ENCODE data around the gene SIN3A.

DNA sequence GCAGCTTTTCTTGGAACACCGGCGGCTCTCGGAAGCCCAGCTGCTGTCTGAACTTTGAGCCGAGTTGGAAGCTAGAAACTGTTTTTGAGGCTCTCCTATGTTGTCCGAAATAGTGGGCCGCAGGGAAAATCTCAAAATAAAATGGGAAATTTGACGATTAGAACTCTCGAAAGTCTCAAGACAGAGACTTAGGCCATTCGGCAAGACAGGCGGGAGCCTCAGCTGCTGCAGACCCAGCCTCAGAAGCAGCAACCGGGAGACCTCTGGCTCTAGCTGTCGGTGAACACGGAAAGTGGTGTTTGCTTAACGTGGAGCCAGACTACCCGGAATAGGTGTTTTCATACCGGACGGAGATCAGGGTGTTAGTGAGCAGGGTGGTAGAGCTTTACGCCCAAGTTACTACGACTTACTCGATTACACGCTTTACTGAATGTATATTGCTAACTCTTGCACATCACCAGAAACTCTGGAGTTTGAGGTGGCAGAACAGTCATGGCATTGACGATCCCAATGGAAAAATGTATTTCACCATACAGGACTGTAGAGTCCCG, 82.7 kb downstream of the SIN3A start:
- TF ChIP-seq, protein P1, sequence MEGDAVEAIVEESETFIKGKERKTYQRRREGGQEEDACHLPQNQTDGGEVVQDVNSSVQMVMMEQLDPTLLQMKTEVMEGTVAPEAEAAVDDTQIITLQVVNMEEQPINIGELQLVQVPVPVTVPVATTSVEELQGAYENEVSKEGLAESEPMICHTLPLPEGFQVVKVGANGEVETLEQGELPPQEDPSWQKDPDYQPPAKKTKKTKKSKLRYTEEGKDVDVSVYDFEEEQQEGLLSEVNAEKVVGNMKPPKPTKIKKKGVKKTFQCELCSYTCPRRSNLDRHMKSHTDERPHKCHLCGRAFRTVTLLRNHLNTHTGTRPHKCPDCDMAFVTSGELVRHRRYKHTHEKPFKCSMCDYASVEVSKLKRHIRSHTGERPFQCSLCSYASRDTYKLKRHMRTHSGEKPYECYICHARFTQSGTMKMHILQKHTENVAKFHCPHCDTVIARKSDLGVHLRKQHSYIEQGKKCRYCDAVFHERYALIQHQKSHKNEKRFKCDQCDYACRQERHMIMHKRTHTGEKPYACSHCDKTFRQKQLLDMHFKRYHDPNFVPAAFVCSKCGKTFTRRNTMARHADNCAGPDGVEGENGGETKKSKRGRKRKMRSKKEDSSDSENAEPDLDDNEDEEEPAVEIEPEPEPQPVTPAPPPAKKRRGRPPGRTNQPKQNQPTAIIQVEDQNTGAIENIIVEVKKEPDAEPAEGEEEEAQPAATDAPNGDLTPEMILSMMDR (IDR thresholded peaks at IDR 0.05) = peak in 1 of 6 experiments; percentile 24
- TF ChIP-seq POLR2A (IDR thresholded peaks at IDR 0.05) = no peak

Measured in Peyer's patch (tissue), 4 donors.